GM21423 (cell line): ENCODE results near the gene SULT6B1.
"Not testable (repeated sequence)": the region's sequence is repeated elsewhere in the genome, so short reads cannot be mapped to it uniquely, and the experiment has no call there.

Source experiments
- ATAC-seq: cut with Tn5 transposase; IDR thresholded peaks from one replicate; pipeline ENCODE4 v1.9.1; 2021; ENCODE audit warnings: mild to moderate bottlenecking, moderate library complexity; ENCODE audit not compliant: unreplicated experiment

Gene SULT6B1

GRCh38 chr2:37188570-37188969 lies at the start of gene SULT6B1:
Gene SULT6B1, minus strand, starts transcription at chr2:37188670. Its CDS starts 30 bp downstream, at chr2:37188640.
- ATAC-seq: no peak

- ATAC-seq: peak; percentile 3
These were observed 43.9 kb upstream of the SULT6B1 start for GRCh38 chr2:37232131-37232933.

- peak; percentile 91 for ATAC-seq
These were observed 43.0 kb upstream of the SULT6B1 start, which contains the start of the genes CEBPZ and NDUFAF7 for GRCh38 chr2:37231241-37232130. Gene CEBPZ, minus strand, starts transcription at chr2:37231596. Its CDS starts 29 bp downstream, at chr2:37231567. Gene NDUFAF7, plus strand, starts transcription at chr2:37231658. Its CDS starts 48 bp downstream, at chr2:37231706.

- ATAC-seq: no peak
These were observed 42.1 kb upstream of the SULT6B1 start for GRCh38 chr2:37230581-37230980.

GRCh38 chr2:37228788-37229187 lies 40.3 kb upstream of the SULT6B1 start:
- no peak for ATAC-seq

GRCh38 chr2:37226863-37227262 lies 38.4 kb upstream of the SULT6B1 start:
- ATAC-seq: no peak

GRCh38 chr2:37225129-37225528 lies 36.7 kb upstream of the SULT6B1 start:
- not testable (repeated sequence) for ATAC-seq

GRCh38 chr2:37224063-37224462 lies 35.6 kb upstream of the SULT6B1 start:
- no peak for ATAC-seq

GRCh38 chr2:37223131-37223530 lies 34.7 kb upstream of the SULT6B1 start:
- ATAC-seq: no peak

- no peak for ATAC-seq
These were observed 30.6 kb upstream of the SULT6B1 start for GRCh38 chr2:37219046-37219445.

GRCh38 chr2:37215250-37215649 lies 26.8 kb upstream of the SULT6B1 start:
- no peak for ATAC-seq

GRCh38 chr2:37211939-37212338 lies 23.5 kb upstream of the SULT6B1 start:
- no peak for ATAC-seq

- no peak for ATAC-seq
These were observed 22.7 kb upstream of the SULT6B1 start for GRCh38 chr2:37211212-37211611.

GRCh38 chr2:37206760-37207159 lies 18.3 kb upstream of the SULT6B1 start:
- ATAC-seq: not testable (repeated sequence)

GRCh38 chr2:37205689-37206341 lies 17.3 kb upstream of the SULT6B1 start:
- ATAC-seq: no peak

GRCh38 chr2:37205071-37205661 lies 16.7 kb upstream of the SULT6B1 start:
- ATAC-seq: not testable (repeated sequence)

GRCh38 chr2:37203708-37204107 lies 15.2 kb upstream of the SULT6B1 start:
- ATAC-seq: no peak

GRCh38 chr2:37201766-37202165 lies 13.3 kb upstream of the SULT6B1 start:
- ATAC-seq: no peak

- ATAC-seq: no peak
These were observed 12.7 kb upstream of the SULT6B1 start for GRCh38 chr2:37201208-37201607.

GRCh38 chr2:37198681-37199065 lies 10.2 kb upstream of the SULT6B1 start:
- ATAC-seq: no peak
